Stomach (tissue), 9 donors: ENCODE data around the gene LSM14A. TPM values are rescaled to one million over a fixed set of nuclear protein-coding genes. Genes with fewer than 3 reads are reported as not detected.
"Not testable (repeated sequence)": the region's sequence is repeated elsewhere in the genome, so short reads cannot be mapped to it uniquely, and the experiment has no call there.

Source experiments
- DNase-seq, 2 donors: peaks; one replicate each; pipeline versions ENCODE4 v3.0.0 to v3.0.0-alpha.2; 2013 to 2019
- H3K27ac ChIP-seq, 5 donors: fragments of 200-600 bp in 4 of 5; sonication (generic) in 4 of 5; one replicate each; pipeline ENCODE4 v1.5.1; 2013 to 2019; ENCODE audit warnings: mild to moderate bottlenecking in 1 of 5, moderate library complexity in 1 of 5
- H3K27me3 ChIP-seq, 3 donors: fragments of 200-600 bp; sonication (generic); one replicate each; pipeline ENCODE4 v1.5.1; 2017 to 2019; ENCODE audit warnings: mixed run types in 1 of 3
- H3K36me3 ChIP-seq, 4 donors: fragments of 200-600 bp; sonication (generic); 1 replicate in 3 of 4; 2 replicates in 1 of 4; pipeline ENCODE4 v1.5.1; 2016 to 2019
- H3K4me1 ChIP-seq, 4 donors: fragments of 200-600 bp; sonication (generic); one replicate each; pipeline ENCODE4 v1.5.1; 2016 to 2019
- H3K4me3 ChIP-seq, 4 donors: fragments of 200-600 bp; sonication (generic) in 3 of 4; one replicate each; pipeline ENCODE4 v1.5.1; 2016 to 2019; ENCODE audit warnings: mild to moderate bottlenecking in 1 of 4
- H3K9me3 ChIP-seq, 4 donors: fragments of 200-600 bp; sonication (generic); one replicate each; pipeline ENCODE4 v1.5.1; 2016 to 2019
- EP300 ChIP-seq: sonication (generic); formaldehyde crosslinking; IDR thresholded peaks from one replicate; pipeline ENCODE4 v1.6.1; 2017; ENCODE audit warnings: antibody characterized with exemption
- POLR2A ChIP-seq, 4 donors: fragments of 450-650 bp; IDR thresholded peaks; one replicate each; pipeline ENCODE4 v1.6.1; 2016; ENCODE audit warnings: antibody characterized with exemption in 4 of 4, control low read depth in 2 of 4, mild to moderate bottlenecking in 1 of 4, moderate library complexity in 1 of 4
- POLR2AphosphoS5 ChIP-seq, 3 donors: sonication (generic); formaldehyde crosslinking; IDR thresholded peaks; one replicate each; pipeline ENCODE4 v1.6.1; 2016; ENCODE audit warnings: antibody characterized with exemption in 3 of 3
- WGBS, 5 donors: extraction: QIAGEN DNeasy Blood & Tissue Kit in 3 of 5; methylation state at CpG; one replicate each; pipeline versions ENCODE4 v1.1.5 to v1.1.7; 2013 to 2018; 5-methylcytosine and 5-hydroxymethylcytosine counted together
- intact Hi-C: fragments of 100-400 bp; cut with DNase I; formaldehyde crosslinking; loops from one replicate; pipeline ENCODE4 v1.15.1; 2023; ENCODE audit warnings: low total_unique reads
- polyA plus RNA-seq, 3 donors: library from polyadenylated mRNA; stranded (reverse); fragments of 200-250 nt; gene quantifications; one replicate each; pipeline ENCODE4 v1.2.3, GENCODE V29; 2013
- total RNA-seq, 5 donors: library from RNA; depleted of rRNA; stranded (reverse); fragments of >200 nt; gene quantifications; one replicate each; pipeline versions ENCODE4 v1.1.0 to v1.2.3, GENCODE V29; 2014 to 2016
- TF ChIP-seq, protein P1 (sequence below), 7 experiments: fragments of 450-650 bp in 4 of 7; fragments of 200-600 bp in 3 of 7; sonication (generic) in 3 of 7; IDR thresholded peaks; one replicate each; pipeline ENCODE4 v1.5.1; 2016 to 2019; ENCODE audit warnings: antibody characterized with exemption in 7 of 7, control low read depth in 2 of 7, mild to moderate bottlenecking in 1 of 7
- donor health status: healthy with polysubstance abuse.
- donor health status: Bipolar disorder and iron deficiency.
- donor health status: healthy.

Gene LSM14A
- total and polyA plus RNA-seq, 8 donors: 38.4 to 227 (median 111) TPM

DNA sequence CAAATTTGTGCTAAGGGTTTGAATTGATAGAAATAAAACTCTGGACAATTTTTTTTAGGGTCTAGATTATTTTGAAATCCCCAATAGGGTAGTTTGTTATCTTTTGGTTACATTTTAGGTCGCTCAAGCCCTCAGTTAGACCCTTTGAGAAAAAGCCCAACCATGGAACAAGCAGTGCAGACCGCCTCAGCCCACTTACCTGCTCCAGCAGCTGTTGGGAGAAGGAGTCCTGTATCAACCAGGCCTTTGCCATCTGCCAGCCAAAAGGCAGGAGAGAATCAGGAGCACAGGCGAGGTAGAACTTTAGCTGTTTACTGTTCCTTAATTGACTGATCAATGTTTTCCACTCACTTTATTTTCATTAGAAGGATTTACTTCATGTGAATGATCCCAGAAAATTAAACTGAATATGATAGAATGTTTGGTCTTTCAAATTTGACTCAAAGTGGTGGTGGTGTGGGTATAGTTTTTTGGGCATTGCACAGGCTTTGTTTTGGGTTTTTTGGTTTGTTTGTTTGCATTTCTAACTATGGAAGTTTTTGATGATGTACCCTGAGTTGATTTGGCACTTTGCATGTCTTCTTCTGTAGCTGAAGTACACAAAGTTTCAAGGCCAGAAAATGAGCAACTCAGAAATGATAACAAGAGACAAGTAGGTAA lies 42.8 kb downstream of the LSM14A start:
- WGBS, 5 donors: 92 to 100% (median 98%) methylated on average over 3 of the region's 3 CpGs
- no peaks in the 10 kb centered on the region for H3K9me3 ChIP-seq
- intact Hi-C loops: no loop called here
- peaks cover 9 to 23% (median 17%) of the 10 kb centered on the region in 4 donors for H3K4me1 ChIP-seq
- TF ChIP-seq POLR2A (IDR thresholded peaks at IDR 0.05): no peak
- TF ChIP-seq POLR2AphosphoS5 (IDR thresholded peaks at IDR 0.05): no peak
- no peak for TF ChIP-seq EP300
- no peak overlapping the region for H3K4me3 ChIP-seq
- no peak overlapping the region for H3K27ac ChIP-seq
- DNase-seq: no peak
- H3K27me3 ChIP-seq: no peaks in the 10 kb centered on the region
- peaks cover 18 to 88% (median 81%) of the 10 kb centered on the region in 4 donors for H3K36me3 ChIP-seq

DNA sequence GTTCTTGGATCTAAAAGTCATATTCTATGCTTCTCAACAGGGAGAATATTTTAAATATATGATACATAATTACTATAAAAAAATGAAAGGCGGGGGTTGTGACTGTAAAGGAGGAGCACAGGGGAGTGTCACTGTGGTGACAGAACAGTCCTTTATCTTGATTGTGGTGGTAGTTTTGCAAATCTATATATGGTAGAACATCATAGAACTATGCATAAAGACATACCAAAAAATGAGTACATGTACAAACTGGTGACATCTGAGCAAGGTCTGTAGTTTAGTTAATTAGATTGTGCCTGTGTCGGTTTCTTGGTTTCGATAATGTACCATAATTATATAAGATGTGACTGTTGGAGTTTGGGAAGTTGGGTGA lies 43.3 kb downstream of the LSM14A start:
- intact Hi-C loops: no loop called here
- Histone ChIP-seq H3K27ac (no peak overlapping the region), H3K4me3 (no peak overlapping the region), H3K4me1 (peaks cover 9 to 27% (median 18%) of the 10 kb centered on the region in 4 donors), H3K36me3 (peaks cover 15 to 88% (median 81%) of the 10 kb centered on the region in 4 donors), H3K9me3 (no peaks in the 10 kb centered on the region), H3K27me3 (no peaks in the 10 kb centered on the region)
- TF ChIP-seq, protein P1, sequence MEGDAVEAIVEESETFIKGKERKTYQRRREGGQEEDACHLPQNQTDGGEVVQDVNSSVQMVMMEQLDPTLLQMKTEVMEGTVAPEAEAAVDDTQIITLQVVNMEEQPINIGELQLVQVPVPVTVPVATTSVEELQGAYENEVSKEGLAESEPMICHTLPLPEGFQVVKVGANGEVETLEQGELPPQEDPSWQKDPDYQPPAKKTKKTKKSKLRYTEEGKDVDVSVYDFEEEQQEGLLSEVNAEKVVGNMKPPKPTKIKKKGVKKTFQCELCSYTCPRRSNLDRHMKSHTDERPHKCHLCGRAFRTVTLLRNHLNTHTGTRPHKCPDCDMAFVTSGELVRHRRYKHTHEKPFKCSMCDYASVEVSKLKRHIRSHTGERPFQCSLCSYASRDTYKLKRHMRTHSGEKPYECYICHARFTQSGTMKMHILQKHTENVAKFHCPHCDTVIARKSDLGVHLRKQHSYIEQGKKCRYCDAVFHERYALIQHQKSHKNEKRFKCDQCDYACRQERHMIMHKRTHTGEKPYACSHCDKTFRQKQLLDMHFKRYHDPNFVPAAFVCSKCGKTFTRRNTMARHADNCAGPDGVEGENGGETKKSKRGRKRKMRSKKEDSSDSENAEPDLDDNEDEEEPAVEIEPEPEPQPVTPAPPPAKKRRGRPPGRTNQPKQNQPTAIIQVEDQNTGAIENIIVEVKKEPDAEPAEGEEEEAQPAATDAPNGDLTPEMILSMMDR (IDR thresholded peaks at IDR 0.05): no peak
- TF ChIP-seq POLR2AphosphoS5 (IDR thresholded peaks at IDR 0.05): no peak
- TF ChIP-seq EP300: no peak
- no peak for TF ChIP-seq POLR2A (IDR thresholded peaks at IDR 0.05)
- no peak for DNase-seq
- WGBS, 5 donors: 94 to 99% (median 96%) methylated on average over 3 of the region's 3 CpGs

DNA sequence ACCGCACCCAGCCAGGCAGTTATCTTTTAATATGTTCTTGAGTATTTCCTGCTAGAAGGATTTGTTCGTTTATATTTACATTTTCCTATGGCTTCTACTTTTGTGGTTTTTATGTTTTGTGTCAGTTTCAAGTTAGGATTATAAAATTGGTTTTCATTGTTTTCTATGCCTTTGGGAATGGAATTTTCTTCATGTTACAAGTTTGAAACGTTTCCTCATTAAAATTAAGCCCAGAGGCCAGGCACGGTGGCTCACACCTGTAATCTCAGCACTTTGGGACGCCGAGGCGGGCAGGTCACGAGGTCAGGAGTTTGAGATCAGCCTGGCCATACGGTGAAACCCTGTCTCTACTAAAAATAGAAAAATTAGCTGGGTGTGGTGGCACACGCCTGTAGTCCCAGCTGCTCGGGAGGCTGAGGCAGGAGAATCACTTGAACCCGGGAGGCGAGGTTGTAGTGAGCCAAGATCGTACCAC lies 44.5 kb downstream of the LSM14A start:
- Histone ChIP-seq H3K36me3 (peaks cover 21 to 88% (median 81%) of the 10 kb centered on the region in 4 donors), H3K4me1 (peaks cover 9 to 31% (median 18%) of the 10 kb centered on the region in 4 donors)
- H3K9me3 ChIP-seq, intact Hi-C loops, H3K4me3 ChIP-seq, H3K27ac ChIP-seq, DNase-seq, H3K27me3 ChIP-seq: not testable (repeated sequence)
- 71 to 84% (median 78%) methylated on average over 14 of the region's 14 CpGs for WGBS, 5 donors

DNA sequence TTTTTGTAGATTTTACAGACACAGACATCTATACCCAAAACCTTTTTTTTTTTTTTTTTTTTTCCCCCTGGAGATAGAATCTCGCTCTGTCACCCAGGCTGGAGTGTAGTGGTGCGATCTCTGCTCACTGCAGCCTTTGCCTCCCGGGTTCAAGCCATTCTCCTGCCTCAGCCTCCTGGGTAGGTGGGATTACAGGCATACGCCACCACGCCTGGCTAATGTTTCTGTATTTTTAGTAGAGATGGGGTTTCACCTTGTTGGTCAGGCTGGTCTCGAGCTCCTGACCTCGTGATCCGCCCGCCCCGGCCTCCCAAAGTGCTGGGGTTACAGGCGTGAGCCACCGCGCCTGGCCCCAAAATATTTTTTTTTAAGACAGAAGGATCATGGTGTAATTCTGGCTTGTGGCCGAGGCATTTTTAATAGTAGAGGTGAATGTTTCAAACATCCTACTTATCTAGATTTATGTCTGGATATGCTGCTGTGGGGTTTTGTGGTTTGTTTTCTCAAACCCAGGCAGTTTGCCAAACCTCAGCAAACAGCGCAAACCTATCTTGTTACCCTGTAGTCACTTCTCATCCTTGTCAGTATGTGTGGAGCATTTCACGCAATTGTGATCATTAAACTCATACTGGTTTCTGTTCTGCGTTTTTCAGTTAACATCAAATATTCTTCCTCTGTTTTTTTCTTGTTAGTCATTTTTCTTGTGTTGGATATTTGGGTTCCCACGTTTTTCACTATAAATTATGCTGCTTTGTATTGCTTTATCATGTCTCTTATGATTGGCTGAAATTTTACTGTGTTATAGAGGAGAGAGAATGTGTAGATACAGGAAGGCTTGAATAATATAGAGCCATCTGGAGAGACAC lies 45.9 kb downstream of the LSM14A start:
- Histone ChIP-seq H3K4me1 (peaks cover 9 to 31% (median 18%) of the 10 kb centered on the region in 4 donors), H3K36me3 (peaks cover 32 to 90% (median 82%) of the 10 kb centered on the region in 4 donors), H3K9me3 (no peaks in the 10 kb centered on the region), H3K4me3 (no peak overlapping the region), H3K27ac (peak overlapping the region in 4 of 5 donors; percentile 7 to 42 (median 20)), H3K27me3 (no peaks in the 10 kb centered on the region)
- peak; percentile 39 to 53 for DNase-seq
- intact Hi-C loops: no loop called here
- TF ChIP-seq, protein P1 (IDR thresholded peaks at IDR 0.05): no peak
- TF ChIP-seq POLR2A (IDR thresholded peaks at IDR 0.05): no peak
- no peak for TF ChIP-seq POLR2AphosphoS5 (IDR thresholded peaks at IDR 0.05)
- TF ChIP-seq EP300: no peak
- WGBS, 5 donors: 38 to 57% (median 55%) methylated on average over 18 of the region's 18 CpGs

DNA sequence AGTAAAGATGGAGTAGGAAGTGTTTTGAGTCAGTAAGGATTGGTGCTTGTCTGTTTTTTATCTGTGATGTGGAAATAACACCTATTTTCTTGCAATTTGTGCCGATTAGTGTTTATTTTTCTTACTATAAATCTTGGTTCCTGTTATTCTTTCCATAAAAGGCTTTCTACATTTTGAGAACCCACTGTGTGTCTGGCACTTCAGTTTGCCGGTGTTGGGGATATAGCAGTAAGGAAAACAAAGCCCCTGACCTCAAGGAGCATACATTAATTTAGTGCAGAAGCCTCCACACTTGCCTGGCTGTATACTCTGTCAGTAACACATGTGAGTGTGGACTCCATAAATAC lies 46.5 kb downstream of the LSM14A start:
- no peak for DNase-seq
- H3K36me3 ChIP-seq: peaks cover 36 to 90% (median 82%) of the 10 kb centered on the region in 4 donors
- H3K4me3 ChIP-seq: no peak overlapping the region
- H3K9me3 ChIP-seq: no peaks in the 10 kb centered on the region
- no peaks in the 10 kb centered on the region for H3K27me3 ChIP-seq
- TF ChIP-seq POLR2A (IDR thresholded peaks at IDR 0.05): no peak
- TF ChIP-seq EP300: no peak
- TF ChIP-seq, protein P1 (IDR thresholded peaks at IDR 0.05): no peak
- TF ChIP-seq POLR2AphosphoS5 (IDR thresholded peaks at IDR 0.05): no peak
- H3K4me1 ChIP-seq: peaks cover 9 to 31% (median 18%) of the 10 kb centered on the region in 4 donors
- WGBS, 5 donors: 57 to 60% (median 57%) methylated on average over 2 of the region's 2 CpGs
- intact Hi-C loops: no loop called here
- H3K27ac ChIP-seq: peak overlapping the region in 3 of 5 donors; percentile 7 to 29 (median 10)
